ENCODE results near the gene PTGDR2.

Gene PTGDR2

GRCh38 chr11:60809691-60810090, 46.1 kb downstream of the PTGDR2 start:
- no peak overlapping the region for H3K9ac ChIP-seq (ENCODE audit: low read depth, low read length)
- H3K4me3 ChIP-seq (ENCODE audit: low read length) = no peak overlapping the region
- no peak overlapping the region for H3K27ac ChIP-seq (ENCODE audit: low read length)
- H3K36me3 ChIP-seq (ENCODE audit: insufficient read depth, low read depth, low read length) = no peaks in the 10 kb centered on the region
- no peaks in the 10 kb centered on the region for H3K9me3 ChIP-seq (ENCODE audit: insufficient read depth, low read depth, low read length)
- H3K4me1 ChIP-seq (ENCODE audit: insufficient read depth, low read length) = no peaks in the 10 kb centered on the region
- H3K27me3 ChIP-seq (ENCODE audit: insufficient read depth, low read length) = no peaks in the 10 kb centered on the region

GRCh38 chr11:60809249-60809648, 46.5 kb downstream of the PTGDR2 start:
- no peaks in the 10 kb centered on the region for H3K4me1 ChIP-seq (ENCODE audit: insufficient read depth, low read length)
- H3K9me3 ChIP-seq (ENCODE audit: insufficient read depth, low read depth, low read length) = no peaks in the 10 kb centered on the region
- H3K27me3 ChIP-seq (ENCODE audit: insufficient read depth, low read length) = no peaks in the 10 kb centered on the region
- H3K9ac ChIP-seq (ENCODE audit: low read depth, low read length) = no peak overlapping the region
- no peaks in the 10 kb centered on the region for H3K36me3 ChIP-seq (ENCODE audit: insufficient read depth, low read depth, low read length)
- H3K4me3 ChIP-seq (ENCODE audit: low read length) = no peak overlapping the region
- no peak overlapping the region for H3K27ac ChIP-seq (ENCODE audit: low read length)

GRCh38 chr11:60803273-60803936, 52.3 kb downstream of the PTGDR2 start:
- Histone ChIP-seq H3K27me3 (ENCODE audit: insufficient read depth, low read length) (no peaks in the 10 kb centered on the region), H3K9me3 (ENCODE audit: insufficient read depth, low read depth, low read length) (no peaks in the 10 kb centered on the region), H3K36me3 (ENCODE audit: insufficient read depth, low read depth, low read length) (no peaks in the 10 kb centered on the region)

GRCh38 chr11:60801194-60801593, 54.6 kb downstream of the PTGDR2 start:
- no peaks in the 10 kb centered on the region for H3K4me1 ChIP-seq (ENCODE audit: insufficient read depth, low read length)
- H3K9ac ChIP-seq (ENCODE audit: low read depth, low read length) = no peak overlapping the region
- H3K27ac ChIP-seq (ENCODE audit: low read length) = no peak overlapping the region
- no peaks in the 10 kb centered on the region for H3K36me3 ChIP-seq (ENCODE audit: insufficient read depth, low read depth, low read length)
- no peaks in the 10 kb centered on the region for H3K27me3 ChIP-seq (ENCODE audit: insufficient read depth, low read length)
- no peaks in the 10 kb centered on the region for H3K9me3 ChIP-seq (ENCODE audit: insufficient read depth, low read depth, low read length)
- H3K4me3 ChIP-seq (ENCODE audit: low read length) = no peak overlapping the region

More at GRCh38 chr11:60803273-60803936, 52.3 kb downstream of the PTGDR2 start:
- H3K4me1 ChIP-seq (ENCODE audit: insufficient read depth, low read length) = no peaks in the 10 kb centered on the region
- no peak overlapping the region for H3K9ac ChIP-seq (ENCODE audit: low read depth, low read length)
- no peak overlapping the region for H3K27ac ChIP-seq (ENCODE audit: low read length)
- H3K4me3 ChIP-seq (ENCODE audit: low read length) = no peak overlapping the region

Measured in iPS-20b (cell line).